BE2C (cell line): Measurements from ENCODE around the gene OSBPL3.
A peak's percentile ranks its signal among the peaks of the same experiment; 100 is the strongest.

Source experiments
- DNase-seq: peaks from one replicate; pipeline ENCODE4 v3.0.0-alpha.2; 2020
- H3K27me3 ChIP-seq: fragments of 250-450 bp; sonication (Bioruptor Pico); 2 replicates; pipeline ENCODE4 v1.5.1; 2020; ENCODE audit warnings: mild to moderate bottlenecking
- H3K36me3 ChIP-seq: fragments of 250-450 bp; sonication (Bioruptor Pico); 2 replicates; pipeline ENCODE4 v1.5.1; 2020; ENCODE audit warnings: mild to moderate bottlenecking
- H3K4me1 ChIP-seq: fragments of 250-450 bp; sonication (Bioruptor Pico); 2 replicates; pipeline ENCODE4 v1.5.1; 2020
- H3K4me3 ChIP-seq: 2 replicates; pipeline ENCODE4 v1.5.1; 2011; ENCODE audit warnings: low read depth, low read length
- H3K9me3 ChIP-seq: fragments of 250-450 bp; sonication (Bioruptor Pico); 2 replicates; pipeline ENCODE4 v1.5.1; 2020
- CTCF ChIP-seq: IDR thresholded peaks from 2 replicates; pipeline ENCODE4 v1.5.1; 2012; ENCODE audit warnings: mild to moderate bottlenecking, low read depth, low read length

OSBPL3 gene

DNA sequence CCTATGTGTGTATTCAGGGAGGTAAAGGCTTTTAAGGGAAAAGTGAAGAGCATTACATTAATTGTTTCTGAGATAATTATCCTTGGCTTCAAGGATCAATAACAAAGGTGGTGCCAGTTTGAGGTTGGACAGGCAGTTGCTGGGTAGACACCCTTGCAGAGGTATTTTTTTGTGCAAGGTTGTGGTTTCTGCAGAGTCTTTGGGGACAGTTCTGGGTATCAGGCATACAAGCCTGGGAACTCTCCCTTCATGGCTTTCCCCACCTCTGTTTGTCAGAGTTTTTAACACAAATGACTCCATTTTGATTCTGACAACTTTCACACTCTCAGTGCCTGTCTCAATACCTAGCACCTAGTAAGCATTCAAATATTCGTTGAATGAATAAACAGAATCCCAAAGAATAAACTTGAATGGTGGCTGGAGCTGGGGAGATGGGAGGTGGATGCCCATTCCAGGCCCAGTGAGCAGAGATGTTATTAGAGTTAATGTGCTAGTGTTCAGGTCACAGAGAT, 7.4 kb upstream of the OSBPL3 start:
- H3K36me3 ChIP-seq = no peaks in the 10 kb centered on the region
- H3K27me3 ChIP-seq = no peaks in the 10 kb centered on the region
- no peak for TF ChIP-seq CTCF
- H3K4me3 ChIP-seq = no peak overlapping the region
- no peaks in the 10 kb centered on the region for H3K4me1 ChIP-seq
- no peaks in the 10 kb centered on the region for H3K9me3 ChIP-seq
- DNase-seq = no peak

DNA sequence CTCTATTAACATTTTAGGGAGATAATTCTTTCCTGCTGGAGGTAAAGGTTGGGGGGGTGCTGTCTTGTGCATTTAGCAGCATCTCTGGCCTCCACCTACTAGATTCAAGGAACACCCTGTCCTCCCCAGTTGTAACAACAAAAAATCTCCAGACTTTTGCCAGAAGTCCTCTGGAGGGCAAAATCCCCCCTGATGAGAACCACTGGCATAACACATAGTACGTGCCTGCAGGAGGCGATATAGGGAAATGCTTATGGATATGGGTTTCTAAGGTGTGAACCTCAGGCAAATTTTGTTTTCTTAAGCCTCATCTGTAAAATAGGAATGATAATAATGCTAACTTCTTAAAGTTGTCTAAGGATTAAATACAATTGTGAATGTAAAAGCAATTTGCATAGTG, 2.9 kb upstream of the OSBPL3 start:
- peak; percentile 65 for TF ChIP-seq CTCF
- Histone ChIP-seq H3K36me3 (no peaks in the 10 kb centered on the region), H3K4me1 (no peaks in the 10 kb centered on the region), H3K9me3 (no peaks in the 10 kb centered on the region), H3K4me3 (no peak overlapping the region), H3K27me3 (no peaks in the 10 kb centered on the region)
- DNase-seq = peak; percentile 31

DNA sequence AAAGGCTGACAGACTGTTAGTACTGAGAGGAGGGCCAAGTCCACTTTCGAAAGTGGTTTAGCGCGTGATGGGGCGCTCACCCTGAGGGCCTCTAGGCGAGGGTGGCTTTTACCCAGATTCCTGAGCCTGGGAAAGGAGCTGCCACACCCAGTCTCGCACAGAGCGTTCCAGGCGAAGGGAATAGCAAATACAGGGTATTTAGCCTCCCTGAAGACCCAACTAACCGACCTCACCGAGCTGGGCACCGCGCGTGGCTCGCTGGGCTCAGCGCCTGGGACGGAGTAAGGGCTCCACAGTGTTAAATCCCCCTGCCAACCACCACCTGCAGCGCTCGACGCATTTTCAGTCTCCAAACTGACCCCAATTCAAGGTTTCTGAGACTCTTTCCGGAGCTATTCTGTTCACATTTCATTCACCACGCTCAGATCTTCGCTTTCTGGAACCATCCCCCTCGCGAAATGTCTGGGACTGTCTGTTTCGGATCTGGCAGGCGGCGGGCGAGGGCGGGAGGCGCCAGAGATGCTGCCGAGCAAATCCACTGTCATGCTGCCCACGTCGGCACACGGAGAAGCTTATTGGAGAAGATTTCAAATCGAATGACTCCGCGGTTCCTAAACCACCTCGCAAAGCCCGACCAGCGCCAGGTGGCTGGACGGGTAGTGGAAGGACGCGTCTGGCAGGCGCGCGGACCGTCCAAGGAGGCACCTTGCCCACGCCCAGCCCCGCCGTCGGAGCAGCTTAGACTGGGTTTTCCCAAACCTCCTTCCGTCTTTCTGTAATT, 1.4 kb upstream of the OSBPL3 start:
- Histone ChIP-seq H3K36me3 (no peaks in the 10 kb centered on the region), H3K4me1 (no peaks in the 10 kb centered on the region), H3K4me3 (peak overlapping the region; percentile 62), H3K27me3 (no peaks in the 10 kb centered on the region), H3K9me3 (no peaks in the 10 kb centered on the region)
- TF ChIP-seq CTCF = no peak
- peak; percentile 69 for DNase-seq

DNA sequence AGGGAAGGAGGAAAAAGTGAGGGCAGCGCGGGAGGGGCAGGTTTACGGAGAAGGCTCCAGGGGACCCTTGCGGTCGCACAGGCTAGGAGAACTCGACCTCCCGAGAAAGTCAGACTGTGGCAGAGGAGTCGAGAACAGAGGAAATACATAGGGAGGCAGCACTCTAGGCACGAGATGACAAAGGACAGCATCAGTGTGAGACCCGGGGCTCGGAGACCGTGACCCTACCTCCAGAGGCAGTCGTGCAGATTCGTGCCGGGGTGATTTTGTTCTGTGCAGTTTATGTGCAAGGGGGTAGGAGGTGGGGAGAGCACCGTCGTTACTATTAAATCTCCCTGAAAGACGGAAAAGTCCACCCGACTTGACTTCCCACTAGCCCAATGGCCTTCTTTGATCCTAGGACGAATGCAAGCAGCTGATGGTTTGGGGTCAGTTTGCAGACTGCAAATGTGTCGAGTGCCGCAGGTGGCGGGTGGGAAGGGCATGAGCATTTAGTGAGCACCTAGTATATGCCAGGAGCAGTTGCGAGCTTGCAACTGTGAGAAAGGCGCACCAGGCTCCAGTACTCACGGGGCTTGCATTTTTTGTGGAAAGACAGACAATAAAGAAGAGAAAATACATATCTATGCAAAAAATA, 674 bp upstream of the OSBPL3 start:
- Histone ChIP-seq H3K9me3 (no peaks in the 10 kb centered on the region), H3K36me3 (no peaks in the 10 kb centered on the region), H3K27me3 (no peaks in the 10 kb centered on the region), H3K4me3 (peak overlapping the region; percentile 69), H3K4me1 (no peaks in the 10 kb centered on the region)
- DNase-seq = no peak
- TF ChIP-seq CTCF = 0 out of 2 replicates have a peak, but pooled peaks have one; percentile 4

GRCh38 chr7:24979470-24979862, 512 bp downstream of the OSBPL3 start:
- H3K36me3 ChIP-seq = no peaks in the 10 kb centered on the region
- no peaks in the 10 kb centered on the region for H3K4me1 ChIP-seq
- H3K4me3 ChIP-seq = peak overlapping the region; percentile 69
- TF ChIP-seq CTCF = peak; percentile 62
- H3K9me3 ChIP-seq = no peaks in the 10 kb centered on the region
- DNase-seq = peak; percentile 75
- H3K27me3 ChIP-seq = no peaks in the 10 kb centered on the region
